ENCODE measurements around the gene ZP2.
"Not testable (repeated sequence)": the region's sequence is repeated elsewhere in the genome, so short reads cannot be mapped to it uniquely, and the experiment has no call there.

ZP2 gene

GRCh38 chr16:21170116-21170515 is 41.3 kb downstream of the ZP2 start:
- not testable (repeated sequence) for DNase-seq

GRCh38 chr16:21169249-21169981 is 42.0 kb downstream of the ZP2 start:
- DNase-seq, result no peak

GRCh38 chr16:21167929-21168602 is 43.3 kb downstream of the ZP2 start:
- no peak for DNase-seq

- no peak for DNase-seq
Observed at GRCh38 chr16:21167360-21167759, 44.0 kb downstream of the ZP2 start.

- no peak for DNase-seq
Observed at GRCh38 chr16:21166561-21166961, 44.8 kb downstream of the ZP2 start.

- DNase-seq, result no peak
Observed at GRCh38 chr16:21164521-21165168, 46.7 kb downstream of the ZP2 start.

- no peak for DNase-seq
Observed at GRCh38 chr16:21163576-21163975, 47.8 kb downstream of the ZP2 start.

- DNase-seq, result no peak
Observed at GRCh38 chr16:21162661-21163151, 48.7 kb downstream of the ZP2 start.

- DNase-seq, result no peak
Observed at GRCh38 chr16:21161211-21161610, 50.2 kb downstream of the ZP2 start.

- no peak for DNase-seq
Observed at GRCh38 chr16:21160276-21160675, 51.1 kb downstream of the ZP2 start.

GRCh38 chr16:21159281-21159951 is 52.0 kb downstream of the ZP2 start:
- DNase-seq, result no peak

- peak; percentile 64 for DNase-seq
Observed at GRCh38 chr16:21158208-21159110, 52.9 kb downstream of the ZP2 start, which contains the start of gene LDAF1. LDAF1 (plus strand) TSS chr16:21158674; CDS start chr16:21161183, 2,509 bp downstream.

- no peak for DNase-seq
Observed at GRCh38 chr16:21157632-21158031, 53.7 kb downstream of the ZP2 start.

GRCh38 chr16:21156767-21157467 is 54.5 kb downstream of the ZP2 start:
- DNase-seq, result no peak

- not testable (repeated sequence) for DNase-seq
Observed at GRCh38 chr16:21156011-21156410, 55.4 kb downstream of the ZP2 start.

- not testable (repeated sequence) for DNase-seq
Observed at GRCh38 chr16:21153124-21153729, 58.1 kb downstream of the ZP2 start.

GRCh38 chr16:21152160-21153030 is 59.0 kb downstream of the ZP2 start:
- not testable (repeated sequence) for DNase-seq

- no peak for DNase-seq
Observed at GRCh38 chr16:21150375-21151001, 60.9 kb downstream of the ZP2 start, which contains the start of gene DNAH3. DNAH3 (minus strand) TSS chr16:21150846; CDS start chr16:21150319, 527 bp downstream.

All from GF-D8 (cell line).